Measurements from ENCODE around the gene ZNF366.

ZNF366 gene

GRCh38 chr5:72543811-72544210 lies 36.6 kb upstream of the ZNF366 start:
- H3K4me3 ChIP-seq (ENCODE audit: control insufficient read depth, low read depth, low read length) = no peak overlapping the region
- no peak for TF ChIP-seq CTCF (IDR thresholded peaks at IDR 0.05; ENCODE audit: control insufficient read depth, insufficient read depth, low read depth, low read length, missing control alignments)
- no peak for DNase-seq (ENCODE audit: low read depth)

- DNase-seq (ENCODE audit: low read depth) = peak; percentile 84
- no peak overlapping the region for H3K4me3 ChIP-seq (ENCODE audit: control insufficient read depth, low read depth, low read length)
- no peak for TF ChIP-seq CTCF (IDR thresholded peaks at IDR 0.05; ENCODE audit: control insufficient read depth, insufficient read depth, low read depth, low read length, missing control alignments)
These were observed 36.2 kb upstream of the ZNF366 start for GRCh38 chr5:72543365-72543764.

GRCh38 chr5:72542695-72543094 lies 35.5 kb upstream of the ZNF366 start:
- TF ChIP-seq CTCF (IDR thresholded peaks at IDR 0.05; ENCODE audit: control insufficient read depth, insufficient read depth, low read depth, low read length, missing control alignments) = no peak
- no peak for DNase-seq (ENCODE audit: low read depth)

GRCh38 chr5:72541501-72542225 lies 34.5 kb upstream of the ZNF366 start:
- no peak for DNase-seq (ENCODE audit: low read depth)
- H3K4me3 ChIP-seq (ENCODE audit: control insufficient read depth, low read depth, low read length) = no peak overlapping the region
- no peak for TF ChIP-seq CTCF (IDR thresholded peaks at IDR 0.05; ENCODE audit: control insufficient read depth, insufficient read depth, low read depth, low read length, missing control alignments)

More at GRCh38 chr5:72542695-72543094, 35.5 kb upstream of the ZNF366 start:
- no peak overlapping the region for H3K4me3 ChIP-seq (ENCODE audit: control insufficient read depth, low read depth, low read length)

- no peak for DNase-seq (ENCODE audit: low read depth)
- no peak overlapping the region for H3K4me3 ChIP-seq (ENCODE audit: control insufficient read depth, low read depth, low read length)
- TF ChIP-seq CTCF (IDR thresholded peaks at IDR 0.05; ENCODE audit: control insufficient read depth, insufficient read depth, low read depth, low read length, missing control alignments) = no peak
These were observed 33.7 kb upstream of the ZNF366 start for GRCh38 chr5:72540759-72541438.

GRCh38 chr5:72539726-72540125 lies 32.5 kb upstream of the ZNF366 start:
- no peak for TF ChIP-seq CTCF (IDR thresholded peaks at IDR 0.05; ENCODE audit: control insufficient read depth, insufficient read depth, low read depth, low read length, missing control alignments)
- no peak for DNase-seq (ENCODE audit: low read depth)
- no peak overlapping the region for H3K4me3 ChIP-seq (ENCODE audit: control insufficient read depth, low read depth, low read length)

All from AG09309 (cell line).